ENCODE results near the gene PDCD1. TPM values are rescaled to one million over a fixed set of nuclear protein-coding genes. Genes with fewer than 3 reads are reported as not detected.
A peak's percentile ranks its signal among the peaks of the same experiment; 100 is the strongest.
"Not testable (repeated sequence)": the region's sequence is repeated elsewhere in the genome, so short reads cannot be mapped to it uniquely, and the experiment has no call there.

PDCD1 gene
- 1 to 10 TPM in 1 of 4 donors, under 1 TPM in 3; 0.37 to 4.8 (median 0.68) TPM for total RNA-seq

DNA sequence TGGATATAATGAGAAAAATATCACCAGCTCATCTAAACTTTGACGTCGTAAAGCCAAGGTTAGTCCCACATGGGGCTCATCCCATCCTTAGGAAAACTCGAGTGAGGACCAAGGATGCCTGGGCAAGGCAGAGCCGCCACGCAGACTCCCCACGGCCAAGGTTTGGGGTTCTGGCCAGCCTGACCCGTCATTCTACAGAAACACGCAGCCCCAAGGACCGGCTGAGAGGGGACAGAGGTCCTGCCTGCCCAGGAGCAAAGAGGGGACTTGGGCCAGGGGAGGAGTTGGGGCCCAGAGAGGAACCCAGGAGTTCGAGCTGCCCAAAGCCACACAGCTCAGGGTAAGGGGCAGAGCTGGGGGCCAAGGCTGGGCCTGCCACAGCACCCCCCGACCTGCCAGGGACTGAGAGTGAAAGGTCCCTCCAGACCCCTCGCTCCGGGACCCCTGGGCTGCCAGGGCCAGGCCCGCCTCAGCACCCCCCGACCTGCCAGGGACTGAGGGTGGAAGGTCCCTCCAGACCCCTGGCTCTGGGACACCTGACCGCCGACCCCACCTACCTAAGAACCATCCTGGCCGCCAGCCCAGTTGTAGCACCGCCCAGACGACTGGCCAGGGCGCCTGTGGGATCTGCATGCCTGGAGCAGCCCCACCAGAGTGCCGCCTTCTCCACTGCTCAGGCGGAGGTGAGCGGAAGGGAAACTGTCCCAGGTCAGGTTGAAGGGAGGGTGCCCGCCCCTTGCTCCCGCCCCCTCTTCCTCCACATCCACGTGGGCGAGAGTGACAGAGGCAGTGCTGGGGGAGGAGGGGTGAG, at the start of gene PDCD1:
PDCD1 (minus strand) TSS at position 689 of the 811 bp plus-strand sequence; CDS start at position 633, 56 bp downstream.
- no peak for DNase-seq (ENCODE audit: low spot score)
- ATAC-seq (ENCODE audit: low FRiP score): peak; percentile 9
- TF ChIP-seq CTCF (IDR thresholded peaks at IDR 0.05): no peak

DNA sequence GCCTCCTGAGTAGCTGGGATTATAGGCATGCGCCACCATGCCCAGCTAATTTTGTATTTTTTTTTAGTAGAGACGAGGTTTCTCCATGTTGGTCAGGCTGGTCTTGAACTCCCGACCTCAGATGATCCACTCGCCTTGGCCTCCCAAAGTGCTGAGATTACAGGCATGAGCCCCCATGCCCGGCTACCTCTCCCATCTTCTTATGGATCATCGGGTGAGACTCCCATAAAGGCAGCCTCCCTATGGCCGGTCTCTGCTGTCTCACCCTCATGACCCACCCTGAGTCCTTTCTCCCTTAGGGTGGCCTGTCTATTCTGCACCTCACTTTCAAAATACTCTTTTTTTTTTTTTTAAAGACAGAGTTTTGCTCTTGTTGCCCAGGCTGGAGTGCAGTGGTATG, 49.1 kb upstream of the PDCD1 start:
- not testable (repeated sequence) for DNase-seq (ENCODE audit: low spot score); ATAC-seq (ENCODE audit: low FRiP score)

- DNase-seq (ENCODE audit: low spot score): no peak
- no peak for TF ChIP-seq CTCF (IDR thresholded peaks at IDR 0.05)
- ATAC-seq (ENCODE audit: low FRiP score): no peak
Observed at GRCh38 chr2:241906826-241907570, 48.3 kb upstream of the PDCD1 start.

DNA sequence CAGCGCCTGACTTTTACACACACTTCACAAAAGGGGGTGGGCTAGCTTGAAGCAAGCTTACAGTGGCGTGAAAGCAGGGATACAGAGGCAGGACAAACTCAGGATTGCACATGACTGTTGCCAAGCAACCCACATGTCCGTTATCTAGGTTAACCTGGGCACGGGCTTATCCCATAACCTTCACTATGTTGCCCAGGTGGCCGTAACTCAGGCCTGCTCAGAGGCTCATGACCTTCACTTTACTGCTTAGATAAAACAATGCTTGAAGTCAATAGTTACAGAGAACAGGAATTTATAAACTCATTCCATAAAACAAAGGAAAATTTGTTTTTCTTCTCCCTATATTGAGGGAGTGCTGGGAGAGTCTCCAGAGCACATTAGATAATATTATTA, 47.7 kb upstream of the PDCD1 start:
- DNase-seq (ENCODE audit: low spot score); ATAC-seq (ENCODE audit: low FRiP score): not testable (repeated sequence)

GRCh38 chr2:241905716-241906377, 47.2 kb upstream of the PDCD1 start:
- ATAC-seq (ENCODE audit: low FRiP score) (no peak), DNase-seq (ENCODE audit: low spot score) (no peak)
- no peak for TF ChIP-seq CTCF (IDR thresholded peaks at IDR 0.05)

- DNase-seq (ENCODE audit: low spot score) (no peak), ATAC-seq (ENCODE audit: low FRiP score) (no peak)
- no peak for TF ChIP-seq CTCF (IDR thresholded peaks at IDR 0.05)
Observed at GRCh38 chr2:241904791-241905710, 46.4 kb upstream of the PDCD1 start.

DNA sequence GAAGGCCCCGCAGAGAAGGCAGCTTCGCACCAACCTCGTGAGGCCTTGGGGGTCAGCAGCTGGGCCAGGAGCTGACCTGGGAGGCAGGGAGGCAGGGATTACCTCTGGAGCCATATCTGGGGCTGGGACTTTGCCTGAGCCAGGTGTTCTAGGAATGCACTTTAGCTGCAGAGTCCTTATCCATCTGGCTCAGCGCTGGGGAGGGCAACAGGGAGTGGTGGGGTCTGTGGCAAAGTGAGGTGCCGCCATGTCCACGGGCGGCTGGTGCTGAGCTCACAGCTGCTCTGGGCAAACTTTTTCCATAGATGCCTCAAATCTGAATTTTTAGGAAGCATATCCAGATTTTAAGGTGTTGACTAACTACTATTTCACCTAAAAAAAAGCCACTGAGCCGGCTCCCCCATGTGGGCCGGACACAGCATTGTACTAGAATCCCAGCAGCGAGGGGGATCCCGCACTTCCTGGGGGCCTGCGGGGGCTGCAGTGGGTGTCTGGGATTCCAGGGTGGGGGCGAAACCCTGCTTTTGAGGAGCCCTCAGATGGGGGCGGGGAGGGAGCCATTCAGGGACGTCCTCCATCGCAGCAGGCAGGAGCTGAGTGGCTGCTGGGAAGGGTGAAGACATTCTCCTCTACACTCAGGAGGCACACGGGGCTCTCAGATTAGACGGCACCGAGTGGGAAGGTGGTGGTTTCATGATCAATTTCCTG, 45.5 kb upstream of the PDCD1 start:
- DNase-seq (ENCODE audit: low spot score): no peak
- ATAC-seq (ENCODE audit: low FRiP score): no peak
- no peak for TF ChIP-seq CTCF (IDR thresholded peaks at IDR 0.05)

Measured in omental fat pad (tissue), 4 donors.